ENCODE results near the gene PCGF3.

DNA sequence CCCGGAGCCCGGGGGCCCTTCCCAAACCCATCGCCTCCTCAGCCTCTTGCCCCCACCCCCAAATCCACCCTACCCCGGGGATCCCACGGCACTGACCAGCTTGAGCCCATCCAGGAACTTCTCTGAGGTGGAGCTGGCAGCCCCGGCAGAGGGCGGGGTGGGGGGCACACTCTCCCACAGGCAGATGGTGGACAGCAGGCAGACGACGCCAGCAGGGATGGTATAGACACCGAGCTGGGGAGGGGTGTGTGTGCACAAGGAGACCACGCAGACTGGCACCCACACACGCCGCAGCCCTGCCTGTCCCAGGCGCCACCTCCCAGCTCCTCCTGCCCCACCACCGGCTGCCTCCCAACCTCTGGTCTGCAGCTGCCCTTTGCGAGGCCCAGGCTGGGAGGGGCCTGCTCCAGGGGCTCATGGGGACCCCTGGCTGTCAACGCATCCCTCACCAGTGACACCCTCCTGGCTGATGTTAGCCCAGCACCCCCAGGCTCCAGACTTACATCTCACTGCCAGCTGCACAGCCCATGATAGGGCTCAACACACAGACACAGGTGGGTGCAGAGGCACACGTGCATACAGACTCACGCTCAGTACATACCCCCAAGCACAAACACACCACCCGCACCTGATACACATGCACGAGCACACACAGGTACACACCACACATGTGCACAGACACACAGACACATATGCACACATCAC is 20.9 kb upstream of the PCGF3 start:
- TF ChIP-seq CTCF (conservative IDR thresholded peaks at IDR 0.05), result no peak
- TF ChIP-seq ZFX (IDR thresholded peaks at IDR 0.05), result no peak
